ENCODE measurements around the gene MEAF6. TPM values are rescaled to one million over a fixed set of nuclear protein-coding genes. Genes with fewer than 3 reads are reported as not detected.

Gene MEAF6
- total RNA-seq, 4 donors from 2014 or later, result 26.9 to 81.7 (median 54.7) TPM

DNA sequence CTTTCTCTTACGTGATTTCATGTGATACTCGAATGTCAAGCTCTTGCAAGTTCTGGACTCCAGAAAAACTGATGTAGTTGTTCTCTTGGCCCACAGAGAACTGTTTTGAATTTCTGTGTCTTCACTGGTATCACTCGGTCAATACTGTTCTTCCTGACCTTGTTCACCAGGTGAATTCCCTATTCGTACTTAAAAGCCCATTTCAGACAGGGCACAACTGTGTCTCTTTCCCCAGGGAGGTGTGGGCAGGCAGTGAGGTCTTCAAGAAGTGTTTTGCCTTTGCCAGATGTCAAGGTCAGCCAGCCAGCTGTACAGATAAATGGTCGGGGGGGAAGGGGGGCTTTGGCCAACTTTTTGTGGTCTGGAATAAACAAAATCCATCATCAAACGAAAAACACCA, 67.7 kb downstream of the MEAF6 start:
- H3K4me1 ChIP-seq, result no peaks in the 10 kb centered on the region
- TF ChIP-seq, protein P1, sequence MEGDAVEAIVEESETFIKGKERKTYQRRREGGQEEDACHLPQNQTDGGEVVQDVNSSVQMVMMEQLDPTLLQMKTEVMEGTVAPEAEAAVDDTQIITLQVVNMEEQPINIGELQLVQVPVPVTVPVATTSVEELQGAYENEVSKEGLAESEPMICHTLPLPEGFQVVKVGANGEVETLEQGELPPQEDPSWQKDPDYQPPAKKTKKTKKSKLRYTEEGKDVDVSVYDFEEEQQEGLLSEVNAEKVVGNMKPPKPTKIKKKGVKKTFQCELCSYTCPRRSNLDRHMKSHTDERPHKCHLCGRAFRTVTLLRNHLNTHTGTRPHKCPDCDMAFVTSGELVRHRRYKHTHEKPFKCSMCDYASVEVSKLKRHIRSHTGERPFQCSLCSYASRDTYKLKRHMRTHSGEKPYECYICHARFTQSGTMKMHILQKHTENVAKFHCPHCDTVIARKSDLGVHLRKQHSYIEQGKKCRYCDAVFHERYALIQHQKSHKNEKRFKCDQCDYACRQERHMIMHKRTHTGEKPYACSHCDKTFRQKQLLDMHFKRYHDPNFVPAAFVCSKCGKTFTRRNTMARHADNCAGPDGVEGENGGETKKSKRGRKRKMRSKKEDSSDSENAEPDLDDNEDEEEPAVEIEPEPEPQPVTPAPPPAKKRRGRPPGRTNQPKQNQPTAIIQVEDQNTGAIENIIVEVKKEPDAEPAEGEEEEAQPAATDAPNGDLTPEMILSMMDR (IDR thresholded peaks at IDR 0.05), result no peak
- TF ChIP-seq POLR2A (IDR thresholded peaks at IDR 0.05), result no peak

DNA sequence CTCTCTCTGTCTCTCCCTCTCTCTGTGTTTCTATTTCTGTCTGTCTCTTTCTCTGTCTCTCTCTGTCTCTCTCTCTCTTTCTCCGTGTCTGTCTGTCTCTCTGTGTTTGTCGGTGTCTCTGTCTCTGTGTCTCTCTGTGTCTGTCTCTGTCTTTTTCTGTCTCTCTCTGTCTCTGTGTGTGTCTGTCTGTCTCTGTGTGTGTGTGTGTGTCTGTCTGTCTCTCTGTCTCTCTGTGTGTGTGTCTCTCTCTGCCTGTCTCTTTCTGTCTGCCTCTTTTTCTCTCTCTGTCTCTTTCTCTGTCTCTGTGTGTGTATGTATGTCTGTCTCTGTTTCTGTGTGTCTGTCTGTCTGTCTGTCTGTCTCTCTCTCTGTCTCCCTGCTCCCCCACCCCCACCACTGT, 71.9 kb downstream of the MEAF6 start:
- no peaks in the 10 kb centered on the region for H3K27me3 ChIP-seq

More for the DNA sequence above, 67.7 kb downstream of the MEAF6 start:
- Histone ChIP-seq H3K36me3 (no peaks in the 10 kb centered on the region), H3K27me3 (no peaks in the 10 kb centered on the region), H3K4me3 (no peak overlapping the region), H3K27ac (no peak overlapping the region), H3K9me3 (no peaks in the 10 kb centered on the region)
- DNase-seq, result no peak

More for the DNA sequence above, 71.9 kb downstream of the MEAF6 start:
- TF ChIP-seq, protein P1 (IDR thresholded peaks at IDR 0.05), result no peak
- no peak for TF ChIP-seq POLR2A (IDR thresholded peaks at IDR 0.05)
- no peaks in the 10 kb centered on the region for H3K9me3 ChIP-seq
- no peaks in the 10 kb centered on the region for H3K36me3 ChIP-seq
- no peak overlapping the region for H3K27ac ChIP-seq
- H3K4me1 ChIP-seq, result no peaks in the 10 kb centered on the region
- H3K4me3 ChIP-seq, result no peak overlapping the region
- DNase-seq, result no peak

Small RNAs within 50 kb of the gene (small RNA-seq; reads per million reads assigned to genes)
- gene AL034379.1, result 0 reads per million in 2 donors
- gene MIR5581, result 0 to 0.64 reads per million in 2 donors

Other genes starting within 250 kb of the MEAF6 start
- gene ZC3H12A, start 40.2 kb downstream of the MEAF6 start, total RNA-seq, result 10 to 100 TPM; 29.7 to 37.0 (median 33.4) TPM
- gene SNIP1, start 39.5 kb upstream of the MEAF6 start, total RNA-seq, result 10 to 100 TPM in 2 of 4 donors, 1 to 10 TPM in 2; 7.0 to 17.6 (median 9.0) TPM
- gene DNALI1, start 42.2 kb upstream of the MEAF6 start, total RNA-seq, result 1 to 10 TPM; 1.7 to 7.9 (median 3.7) TPM
- 10 to 100 TPM; 27.5 to 56.9 (median 49.9) TPM for gene GNL2, start 81.2 kb upstream of the MEAF6 start, total RNA-seq
- gene RSPO1, start 120.1 kb upstream of the MEAF6 start, total RNA-seq, result 1 to 10 TPM in 3 of 4 donors, under 1 TPM in 1; 0.35 to 2.5 (median 1.4) TPM
- 1 to 10 TPM; 3.1 to 7.4 (median 4.0) TPM for gene CDCA8, start 177.8 kb upstream of the MEAF6 start, total RNA-seq

Measured in Peyer's patch (tissue), 4 donors.